ENCODE measurements around the gene SETDB2. TPM values are rescaled to one million over a fixed set of nuclear protein-coding genes. Genes with fewer than 3 reads are reported as not detected.

The SETDB2 gene
- total and polyA plus RNA-seq, 2 of the 4 experiments (the other 2 are of a cell fraction): 4.3 to 5.7 TPM

DNA sequence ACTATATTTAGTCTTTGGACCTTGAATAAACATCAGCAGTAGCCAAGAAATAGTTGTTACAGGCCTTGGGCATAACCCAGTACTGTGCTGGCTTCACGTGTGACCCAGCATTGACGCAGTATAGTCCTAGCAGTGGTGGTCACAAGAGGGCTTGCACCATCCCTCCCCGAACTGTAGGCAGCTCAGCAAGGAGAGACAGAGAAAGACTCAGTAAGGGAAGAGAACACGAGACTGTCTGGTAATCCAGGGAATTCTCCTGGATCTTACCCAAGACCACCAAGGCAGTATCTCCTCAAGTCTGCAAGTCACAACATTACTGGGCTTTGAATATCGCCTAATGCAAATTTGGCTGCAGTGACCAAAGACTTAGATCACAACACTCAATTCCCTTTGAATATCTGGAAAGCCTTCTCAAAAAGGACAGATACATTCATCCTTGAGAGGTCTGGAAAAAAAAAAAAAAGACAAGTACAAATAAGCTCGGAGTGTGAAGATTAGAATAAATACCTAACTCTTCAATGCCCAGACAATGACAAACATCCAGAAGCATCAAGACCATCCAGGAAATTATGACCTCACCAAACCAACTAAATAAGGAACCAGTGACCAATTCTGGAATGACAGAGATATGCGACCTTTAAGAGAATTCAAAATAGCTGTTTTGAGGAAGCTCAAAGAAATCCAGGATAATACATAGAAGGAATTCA, 39.9 kb upstream of the SETDB2 start:
- in situ Hi-C loops (cut with MboI; ENCODE audit: low sequenced_read_pairs): no loop called here
- Histone ChIP-seq H3K9me1 (ENCODE audit: insufficient read depth, low read length) (peaks cover 3% of the 10 kb centered on the region; the same call in 1 of the 2 replicates), H4K5ac (ENCODE audit: low read depth, low read length) (no peak overlapping the region), H2BK15ac (ENCODE audit: low read depth, low read length) (peak overlapping the region; percentile 64; the same call in 2 of the 3 replicates), H2AFZ (replicated peaks; ENCODE audit: low read length, poor library complexity) (no peak overlapping the region), H3K23ac (ENCODE audit: low read depth, low read length) (no peak overlapping the region), H3K4me1 (ENCODE audit: control insufficient read depth, insufficient read depth, low read length) (peaks cover 2% of the 10 kb centered on the region; the same call in 1 of the 2 replicates), H2AK5ac (ENCODE audit: low read depth, low read length) (0 out of 2 replicates have a peak overlapping the region, but pooled peaks have one; percentile 57), H3K9me3 (ENCODE audit: control insufficient read depth, insufficient read depth, low read length) (peaks cover 6% of the 10 kb centered on the region), H3K9ac (ENCODE audit: low read depth, low read length) (no peak overlapping the region), H3K27ac (ENCODE audit: insufficient read depth, low read length) (no peak overlapping the region), H3K4me3 (ENCODE audit: insufficient read depth, low read depth, low read length) (no peak overlapping the region), H2BK20ac (ENCODE audit: low read depth, low read length) (no peak overlapping the region), H3K4ac (ENCODE audit: low read depth, low read length) (0 out of 2 replicates have a peak overlapping the region, but pooled peaks have one; percentile 24), H3K56ac (ENCODE audit: extremely low read depth, insufficient read depth, low read length) (no peak overlapping the region), H4K91ac (ENCODE audit: insufficient read depth, low read depth, low read length) (peak overlapping the region; percentile 52; the same call in 1 of the 2 replicates), H4K20me1 (ENCODE audit: insufficient read depth, low read length) (no peaks in the 10 kb centered on the region), H4K8ac (ENCODE audit: low read depth in 2 of 2, low read length in 2 of 2) (no peak overlapping the region), H2BK120ac (ENCODE audit: low read depth, low read length) (0 out of 2 replicates have a peak overlapping the region, but pooled peaks have one; percentile 34), H3K36me3 (ENCODE audit: control insufficient read depth, insufficient read depth, low read length) (no peaks in the 10 kb centered on the region), H3K14ac (replicated peaks; ENCODE audit: low read depth, low read length) (peak overlapping the region; percentile 58; the same call in 1 of the 2 replicates), H3K27me3 (ENCODE audit: control insufficient read depth, insufficient read depth, low read length) (no peaks in the 10 kb centered on the region), H3K4me2 (ENCODE audit: low read depth, low read length) (no peak overlapping the region), H3K79me1 (ENCODE audit: low read depth in 1 of 2, low read length in 2 of 2) (peaks cover 0 to 7% of the 10 kb centered on the region in 2 experiments; a peak in 1 of 4 replicates), H3K18ac (ENCODE audit: low read depth, low read length) (peak overlapping the region; percentile 4; the same call in 1 of the 2 replicates), H2BK5ac (ENCODE audit: low read depth, low read length, poor library complexity, severe bottlenecking) (peak overlapping the region; percentile 37), H2AK9ac (replicated peaks; ENCODE audit: low read depth, low read length, poor library complexity) (no peak overlapping the region)
- ATAC-seq (ENCODE audit: low read depth) (no peak), DNase-seq (no peak)
- TF ChIP-seq CHD1 (IDR thresholded peaks at IDR 0.05; ENCODE audit: low read depth, low read length) (no peak), NFE2L2 (IDR thresholded peaks at IDR 0.05; ENCODE audit: low read depth, low read length) (no peak), RFX5 (IDR thresholded peaks at IDR 0.05; ENCODE audit: low read depth, low read length) (no peak), BHLHE40 (IDR thresholded peaks at IDR 0.05; ENCODE audit: low read depth, low read length) (no peak), RAD21 (IDR thresholded peaks at IDR 0.05; ENCODE audit: low read length) (no peak), MXI1 (IDR thresholded peaks at IDR 0.05; ENCODE audit: borderline replicate concordance, low read depth, low read length) (no peak), POLR2A (IDR thresholded peaks at IDR 0.05; ENCODE audit: low read depth, low read length) (no peak), FOS (IDR thresholded peaks at IDR 0.05; ENCODE audit: low read depth, low read length) (no peak), MAFK (IDR thresholded peaks at IDR 0.05; ENCODE audit: low read depth, low read length) (no peak), SMC3 (IDR thresholded peaks at IDR 0.05; ENCODE audit: low read depth, low read length) (no peak), CEBPB (IDR thresholded peaks at IDR 0.05; ENCODE audit: low read depth, low read length) (no peak)
- TF ChIP-seq, protein P1, sequence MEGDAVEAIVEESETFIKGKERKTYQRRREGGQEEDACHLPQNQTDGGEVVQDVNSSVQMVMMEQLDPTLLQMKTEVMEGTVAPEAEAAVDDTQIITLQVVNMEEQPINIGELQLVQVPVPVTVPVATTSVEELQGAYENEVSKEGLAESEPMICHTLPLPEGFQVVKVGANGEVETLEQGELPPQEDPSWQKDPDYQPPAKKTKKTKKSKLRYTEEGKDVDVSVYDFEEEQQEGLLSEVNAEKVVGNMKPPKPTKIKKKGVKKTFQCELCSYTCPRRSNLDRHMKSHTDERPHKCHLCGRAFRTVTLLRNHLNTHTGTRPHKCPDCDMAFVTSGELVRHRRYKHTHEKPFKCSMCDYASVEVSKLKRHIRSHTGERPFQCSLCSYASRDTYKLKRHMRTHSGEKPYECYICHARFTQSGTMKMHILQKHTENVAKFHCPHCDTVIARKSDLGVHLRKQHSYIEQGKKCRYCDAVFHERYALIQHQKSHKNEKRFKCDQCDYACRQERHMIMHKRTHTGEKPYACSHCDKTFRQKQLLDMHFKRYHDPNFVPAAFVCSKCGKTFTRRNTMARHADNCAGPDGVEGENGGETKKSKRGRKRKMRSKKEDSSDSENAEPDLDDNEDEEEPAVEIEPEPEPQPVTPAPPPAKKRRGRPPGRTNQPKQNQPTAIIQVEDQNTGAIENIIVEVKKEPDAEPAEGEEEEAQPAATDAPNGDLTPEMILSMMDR (conservative IDR thresholded peaks at IDR 0.05; ENCODE audit: low read depth, low read length): no peak
- TF ChIP-seq, protein P2, sequence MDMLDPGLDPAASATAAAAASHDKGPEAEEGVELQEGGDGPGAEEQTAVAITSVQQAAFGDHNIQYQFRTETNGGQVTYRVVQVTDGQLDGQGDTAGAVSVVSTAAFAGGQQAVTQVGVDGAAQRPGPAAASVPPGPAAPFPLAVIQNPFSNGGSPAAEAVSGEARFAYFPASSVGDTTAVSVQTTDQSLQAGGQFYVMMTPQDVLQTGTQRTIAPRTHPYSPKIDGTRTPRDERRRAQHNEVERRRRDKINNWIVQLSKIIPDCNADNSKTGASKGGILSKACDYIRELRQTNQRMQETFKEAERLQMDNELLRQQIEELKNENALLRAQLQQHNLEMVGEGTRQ (IDR thresholded peaks at IDR 0.05; ENCODE audit: low read depth, low read length): no peak
- TF ChIP-seq, protein P3, sequence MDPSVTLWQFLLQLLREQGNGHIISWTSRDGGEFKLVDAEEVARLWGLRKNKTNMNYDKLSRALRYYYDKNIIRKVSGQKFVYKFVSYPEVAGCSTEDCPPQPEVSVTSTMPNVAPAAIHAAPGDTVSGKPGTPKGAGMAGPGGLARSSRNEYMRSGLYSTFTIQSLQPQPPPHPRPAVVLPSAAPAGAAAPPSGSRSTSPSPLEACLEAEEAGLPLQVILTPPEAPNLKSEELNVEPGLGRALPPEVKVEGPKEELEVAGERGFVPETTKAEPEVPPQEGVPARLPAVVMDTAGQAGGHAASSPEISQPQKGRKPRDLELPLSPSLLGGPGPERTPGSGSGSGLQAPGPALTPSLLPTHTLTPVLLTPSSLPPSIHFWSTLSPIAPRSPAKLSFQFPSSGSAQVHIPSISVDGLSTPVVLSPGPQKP (IDR thresholded peaks at IDR 0.05; ENCODE audit: borderline replicate concordance, low read depth, low read length): no peak
- CTCF ChIA-PET: interaction anchor here (1.1 kb wide), 1 partner anchor 15 kb away, joined by 3 read pairs; no protein-coding TSS in a partner anchor
- BruUV-seq (replicated peaks): no TSS peak
- POLR2A ChIA-PET (ENCODE audit: unreplicated experiment): no interaction called here
- intact Hi-C loops (cut with micrococcal nuclease): no loop called here
- 63% methylated on average over 1 of the region's 7 CpGs; no CpG with 5 or more reads in 1 of the 2 experiments for WGBS, 2 experiments (ENCODE audit: extremely low coverage in 2 of 2, insufficient read length in 1 of 2)
- dilution Hi-C loops (cut with HindIII; ENCODE audit: low sequenced_read_pairs, unreplicated experiment): no loop called here

Measured in IMR-90 (cell line).